A549 (cell line): ENCODE data around the gene EFEMP1.

Experiments used
- CTCF ChIP-seq: fragments of >200 bp; sonication (Bioruptor Twin); formaldehyde crosslinking; IDR thresholded peaks from 3 replicates; pipeline ENCODE4 v1.5.1; 2016
- EP300 ChIP-seq, 2 experiments: fragments of >200 bp; sonication (Bioruptor Twin); formaldehyde crosslinking; IDR thresholded peaks; 2 replicates in 1 of 2; 3 replicates in 1 of 2; pipeline ENCODE4 v1.6.1; 2016 to 2017
- RNF2 ChIP-seq: fragments of 200-600 bp; sonication (generic); IDR thresholded peaks from 2 replicates; pipeline ENCODE4 v1.6.1; 2016; ENCODE audit warnings: low read depth, mild to moderate bottlenecking, antibody characterized with exemption, moderate library complexity, borderline replicate concordance

- no peak for TF ChIP-seq EP300 (IDR thresholded peaks at IDR 0.05)
- TF ChIP-seq CTCF = no peak
- no peak for TF ChIP-seq RNF2
Observed at GRCh38 chr2:55876429-55877086, 47.0 kb downstream of the EFEMP1 start.
